ENCODE measurements around the gene TNFRSF4. TPM values are rescaled to one million over a fixed set of nuclear protein-coding genes. Genes with fewer than 3 reads are reported as not detected.

TNFRSF4 gene
- total RNA-seq, 2 experiments from 2014 or later, result 27.6 to 28.6 TPM

- Histone ChIP-seq H3K4me3 (ENCODE audit: low read length) (peak overlapping the region; percentile 61), H3K36me3 (ENCODE audit: insufficient read depth, low read length) (no peaks in the 10 kb centered on the region), H3K9me3 (ENCODE audit: control insufficient read depth in 1 of 2, insufficient read depth in 1 of 2, low read length in 2 of 2) (no peaks in the 10 kb centered on the region), H3K4me1 (ENCODE audit: insufficient read depth, low read length) (peaks cover 56% of the 10 kb centered on the region), H3K27me3 (ENCODE audit: control insufficient read depth in 1 of 2, insufficient read depth in 2 of 2, low read length in 2 of 2) (no peaks in the 10 kb centered on the region), H3K27ac (ENCODE audit: low read depth in 1 of 2, low read length in 2 of 2) (peak overlapping the region in 1 of 2 donors; percentile 52)
- ChIA-PET POLR2A (no interaction called here), CTCF (no interaction called here)
- TF ChIP-seq CTCF (IDR thresholded peaks at IDR 0.05), result no peak
- intact Hi-C loops (cut with DNase I, micrococcal nuclease), result loop anchor here in 1 of 2 experiments (5.0 kb wide), 1 partner anchor 49 kb away; no protein-coding TSS in a partner anchor
- peak in 6 of 14 experiments; percentile 0 to 46 (median 18) for DNase-seq
- Mint-ChIP-seq H3K9me3 (no peaks in the 10 kb centered on the region), H3K36me3 (ENCODE audit: low read depth) (no peaks in the 10 kb centered on the region), H3K27ac (no peak overlapping the region), H3K27me3 (no peaks in the 10 kb centered on the region), H3K4me3 (peak overlapping the region; percentile 69), H3K4me1 (ENCODE audit: low read depth) (peaks cover 19% of the 10 kb centered on the region)
- no peak for ATAC-seq (ENCODE audit: poor library complexity)
These were observed 8.1 kb downstream of the TNFRSF4 start for GRCh38 chr1:1205769-1206375.

GRCh38 chr1:1204998-1205768 lies 8.8 kb downstream of the TNFRSF4 start:
- no peaks in the 10 kb centered on the region for H3K36me3 ChIP-seq (ENCODE audit: insufficient read depth, low read length)
- H3K4me1 ChIP-seq (ENCODE audit: insufficient read depth, low read length), result peaks cover 62% of the 10 kb centered on the region
- Mint-ChIP-seq H3K27ac (no peak overlapping the region), H3K9me3 (no peaks in the 10 kb centered on the region), H3K4me3 (peak overlapping the region; percentile 51), H3K36me3 (ENCODE audit: low read depth) (no peaks in the 10 kb centered on the region), H3K27me3 (no peaks in the 10 kb centered on the region), H3K4me1 (ENCODE audit: low read depth) (peaks cover 19% of the 10 kb centered on the region)
- peak overlapping the region; percentile 61 for H3K4me3 ChIP-seq (ENCODE audit: low read length)
- ATAC-seq (ENCODE audit: poor library complexity) (no peak), DNase-seq (peak in 5 of 14 experiments; percentile 1 to 34 (median 4))
- POLR2A ChIA-PET, result no interaction called here
- CTCF ChIA-PET, result no interaction called here
- no peak for TF ChIP-seq CTCF (IDR thresholded peaks at IDR 0.05)
- peak overlapping the region in 1 of 2 donors; percentile 52 for H3K27ac ChIP-seq (ENCODE audit: low read depth in 1 of 2, low read length in 2 of 2)
- H3K27me3 ChIP-seq (ENCODE audit: control insufficient read depth in 1 of 2, insufficient read depth in 2 of 2, low read length in 2 of 2), result no peaks in the 10 kb centered on the region
- intact Hi-C loops (cut with DNase I, micrococcal nuclease), result loop anchor here in 1 of 2 experiments (5.0 kb wide), 1 partner anchor 48 kb away; no protein-coding TSS in a partner anchor
- no peaks in the 10 kb centered on the region for H3K9me3 ChIP-seq (ENCODE audit: control insufficient read depth in 1 of 2, insufficient read depth in 1 of 2, low read length in 2 of 2)

- Histone ChIP-seq H3K36me3 (ENCODE audit: insufficient read depth, low read length) (no peaks in the 10 kb centered on the region), H3K27me3 (ENCODE audit: control insufficient read depth in 1 of 2, insufficient read depth in 2 of 2, low read length in 2 of 2) (no peaks in the 10 kb centered on the region), H3K4me3 (ENCODE audit: low read length) (no peak overlapping the region), H3K9me3 (ENCODE audit: control insufficient read depth in 1 of 2, insufficient read depth in 1 of 2, low read length in 2 of 2) (no peaks in the 10 kb centered on the region), H3K27ac (ENCODE audit: low read depth in 1 of 2, low read length in 2 of 2) (peak overlapping the region in 1 of 2 donors; percentile 52), H3K4me1 (ENCODE audit: insufficient read depth, low read length) (peaks cover 62% of the 10 kb centered on the region)
- CTCF ChIA-PET, result no interaction called here
- peaks cover 18% of the 10 kb centered on the region for H3K4me1 Mint-ChIP-seq (ENCODE audit: low read depth)
- ATAC-seq (ENCODE audit: poor library complexity) (no peak), DNase-seq (peak in 2 of 14 experiments; percentile 3 to 34)
- H3K27ac Mint-ChIP-seq, result no peak overlapping the region
- no peaks in the 10 kb centered on the region for H3K9me3 Mint-ChIP-seq
- H3K36me3 Mint-ChIP-seq (ENCODE audit: low read depth), result no peaks in the 10 kb centered on the region
- H3K27me3 Mint-ChIP-seq, result no peaks in the 10 kb centered on the region
- POLR2A ChIA-PET, result no interaction called here
- no peak for TF ChIP-seq CTCF (IDR thresholded peaks at IDR 0.05)
- intact Hi-C loops (cut with DNase I, micrococcal nuclease), result no loop called here
- H3K4me3 Mint-ChIP-seq, result no peak overlapping the region
These were observed 9.5 kb downstream of the TNFRSF4 start for GRCh38 chr1:1204425-1204920.

All from CD4-positive, alpha-beta T cell (primary cell).